NCI-H2196 (cell line): ENCODE data around the gene ETV6.
A peak's percentile ranks its signal among the peaks of the same experiment; 100 is the strongest.

Source experiments
- DNase-seq: peaks from one replicate; lab custom pipeline; 2025; ENCODE audit not compliant: unreplicated experiment; lab: John Stamatoyannopoulos, UW

Gene ETV6

GRCh38 chr12:11714626-11715025, 65.2 kb downstream of the ETV6 start:
- DNase-seq = no peak

DNA sequence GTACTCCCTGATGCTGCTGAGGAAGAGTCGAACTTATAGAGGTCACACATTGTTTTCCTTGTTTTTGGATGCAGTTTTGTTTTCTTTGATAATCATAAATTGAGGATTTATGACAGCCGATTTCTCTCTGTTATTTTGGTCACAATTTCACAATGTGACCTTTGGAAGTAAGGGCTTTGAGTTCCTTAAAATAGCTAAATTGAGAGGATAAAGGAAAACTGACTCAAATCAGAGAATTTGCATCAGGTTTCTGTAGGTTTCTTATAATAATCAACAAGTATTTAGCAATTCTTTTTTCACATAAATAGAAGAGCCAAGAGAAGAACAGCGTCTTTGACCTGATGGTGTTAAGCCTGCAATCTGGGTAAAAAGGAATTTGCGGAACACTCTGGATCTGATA, 66.1 kb downstream of the ETV6 start:
- no peak for DNase-seq

DNA sequence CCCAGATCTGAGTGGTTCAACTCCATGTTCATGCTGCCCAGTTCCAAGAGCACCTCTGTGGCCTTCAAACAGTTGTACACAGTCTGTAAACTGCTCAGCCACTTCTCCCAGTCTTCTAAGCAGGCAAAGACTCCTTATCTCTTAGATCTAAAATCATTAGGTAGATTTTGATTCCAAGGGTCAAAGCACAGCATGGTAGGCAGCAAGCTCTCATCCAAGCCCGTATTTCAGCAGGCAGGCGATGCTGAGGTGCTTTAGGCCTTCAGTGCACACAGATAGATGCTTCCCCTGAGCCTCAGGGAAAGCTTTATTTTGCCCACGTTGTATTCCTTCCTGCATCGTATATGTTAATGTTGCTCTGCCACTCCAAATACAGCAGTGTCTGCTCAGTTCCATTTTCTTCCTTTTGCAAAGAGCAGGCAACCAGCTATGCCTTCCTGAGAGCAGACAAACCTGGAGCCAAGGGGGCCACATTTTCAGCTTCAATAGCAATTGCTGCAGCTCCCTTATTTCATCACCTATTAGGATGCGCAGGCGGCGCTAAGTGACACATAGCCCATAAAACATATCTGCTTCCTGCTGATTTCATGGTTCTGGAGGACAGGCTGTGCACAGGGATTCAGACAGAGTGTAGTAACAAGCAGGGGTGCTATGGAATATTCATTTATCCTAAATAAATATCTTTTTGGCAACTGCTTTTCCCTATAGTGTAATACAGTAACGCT, 67.5 kb downstream of the ETV6 start:
- no peak for DNase-seq

GRCh38 chr12:11717519-11717961, 68.1 kb downstream of the ETV6 start:
- DNase-seq = no peak

DNA sequence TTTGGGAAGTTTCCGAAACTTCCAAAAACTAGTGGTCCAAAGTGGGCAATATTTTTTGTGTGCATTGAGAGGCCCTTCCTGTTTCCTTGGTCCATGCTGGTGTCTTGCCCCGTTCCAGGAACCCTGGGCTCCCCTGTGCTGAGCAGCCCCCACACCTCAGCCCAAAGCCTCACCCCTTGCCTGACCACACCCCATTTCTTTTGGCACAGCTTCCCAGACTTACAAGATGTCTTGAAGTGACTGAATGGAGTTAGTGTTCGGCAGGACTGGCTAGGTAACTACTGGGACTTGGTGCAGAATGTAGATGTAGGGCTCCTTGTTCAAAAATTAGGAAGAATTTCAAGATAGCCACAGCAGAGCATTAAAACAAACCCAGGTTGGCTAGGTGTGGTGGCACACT, 68.6 kb downstream of the ETV6 start:
- no peak for DNase-seq

DNA sequence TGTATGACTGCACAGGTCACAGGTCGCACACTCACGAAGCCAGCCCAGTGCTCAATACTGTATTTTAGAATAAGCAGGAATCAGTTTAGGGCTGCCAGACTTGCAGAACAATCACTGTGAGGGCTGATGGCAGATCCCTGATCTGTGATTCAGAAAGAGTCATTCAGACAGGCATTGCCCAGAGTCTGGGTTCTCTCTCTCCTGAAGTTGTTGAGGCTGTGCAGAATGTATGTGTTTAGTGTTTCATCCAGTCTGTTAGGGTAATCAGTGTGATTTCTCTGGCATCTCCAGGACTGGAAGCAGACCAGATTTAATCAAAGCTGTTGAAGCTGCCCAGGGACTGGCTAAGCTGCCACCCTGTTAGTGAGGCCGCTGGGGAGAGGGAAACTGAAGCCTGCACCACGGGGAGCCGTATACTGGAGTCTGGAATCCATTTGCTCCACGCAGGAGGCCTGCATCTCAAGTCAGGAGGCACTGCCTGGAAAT, 69.3 kb downstream of the ETV6 start:
- DNase-seq = no peak

DNA sequence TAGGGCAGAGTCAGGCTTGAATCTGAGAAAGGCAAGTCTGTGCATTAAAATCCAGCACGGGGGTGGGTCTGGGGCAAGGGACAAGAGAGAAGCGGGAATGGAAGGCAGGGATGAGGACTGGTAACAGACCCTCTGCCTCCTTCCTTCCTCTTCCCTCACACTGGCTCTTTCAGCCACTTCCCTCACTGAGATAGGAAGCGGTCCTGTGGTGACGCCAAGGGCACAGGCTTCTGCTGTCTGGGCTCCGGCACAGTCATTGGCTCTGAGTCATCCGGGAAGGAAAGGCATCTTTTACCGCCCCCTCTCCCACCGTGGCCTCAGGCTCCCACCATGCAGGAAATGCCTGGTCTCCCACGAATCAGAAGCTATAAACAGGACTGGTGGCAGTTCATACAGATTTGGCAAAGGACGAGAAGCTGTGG, 70.2 kb downstream of the ETV6 start:
- DNase-seq = no peak

GRCh38 chr12:11722071-11722470, 72.6 kb downstream of the ETV6 start:
- no peak for DNase-seq

DNA sequence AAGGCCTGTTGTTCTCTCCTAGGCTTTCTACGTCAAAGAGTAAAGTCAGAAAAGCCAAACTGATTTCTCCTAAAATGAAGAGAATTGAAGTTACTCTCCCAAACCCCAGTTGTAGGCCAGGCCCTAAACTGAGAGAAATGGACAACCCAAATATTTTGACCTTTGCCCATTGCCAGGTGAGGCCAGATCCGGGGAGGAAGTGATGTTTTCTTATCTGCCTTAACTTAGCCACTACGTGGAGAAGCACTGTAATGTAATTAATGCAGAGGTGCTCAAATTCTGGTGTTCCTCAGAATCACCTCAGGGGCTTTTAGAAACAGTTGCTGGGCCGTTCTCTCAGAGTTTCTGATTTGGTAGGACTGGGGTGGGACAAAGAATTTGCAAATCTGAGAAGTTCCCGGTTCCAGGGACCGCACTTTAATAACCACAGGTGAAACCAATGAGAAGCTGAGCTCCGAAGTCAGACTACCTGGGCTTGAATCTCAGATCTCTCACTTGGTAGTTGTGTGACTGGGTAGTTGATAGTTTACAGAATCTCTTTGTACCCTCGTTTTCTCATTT, 73.2 kb downstream of the ETV6 start:
- DNase-seq = no peak

- DNase-seq = peak; percentile 76
Observed at GRCh38 chr12:11723993-11724392, 74.5 kb downstream of the ETV6 start.

DNA sequence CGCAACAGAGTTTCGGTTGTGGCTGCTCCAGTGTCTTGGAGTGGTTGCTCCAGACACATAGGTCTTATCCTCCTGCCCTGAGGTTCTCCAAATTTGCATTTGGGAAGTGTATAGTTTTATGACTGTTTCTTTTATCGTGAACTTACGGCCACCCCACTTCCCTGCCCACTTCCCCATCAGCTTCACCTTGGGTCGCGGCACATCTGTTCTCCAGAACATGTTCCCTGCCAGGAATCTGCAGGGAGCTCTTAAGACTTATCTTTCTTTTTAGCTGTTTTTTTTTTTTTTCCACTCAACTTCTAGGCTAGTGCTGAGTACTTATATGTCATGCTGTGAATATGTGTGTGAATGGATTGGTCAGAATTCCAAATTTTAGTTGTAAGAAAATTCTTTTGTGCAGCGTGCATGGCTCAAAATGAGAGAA, 75.4 kb downstream of the ETV6 start:
- DNase-seq = no peak

- DNase-seq = no peak
Observed at GRCh38 chr12:11725686-11726085, 76.2 kb downstream of the ETV6 start.

GRCh38 chr12:11726659-11727058, 77.2 kb downstream of the ETV6 start:
- no peak for DNase-seq

GRCh38 chr12:11727133-11727664, 77.7 kb downstream of the ETV6 start:
- no peak for DNase-seq

DNA sequence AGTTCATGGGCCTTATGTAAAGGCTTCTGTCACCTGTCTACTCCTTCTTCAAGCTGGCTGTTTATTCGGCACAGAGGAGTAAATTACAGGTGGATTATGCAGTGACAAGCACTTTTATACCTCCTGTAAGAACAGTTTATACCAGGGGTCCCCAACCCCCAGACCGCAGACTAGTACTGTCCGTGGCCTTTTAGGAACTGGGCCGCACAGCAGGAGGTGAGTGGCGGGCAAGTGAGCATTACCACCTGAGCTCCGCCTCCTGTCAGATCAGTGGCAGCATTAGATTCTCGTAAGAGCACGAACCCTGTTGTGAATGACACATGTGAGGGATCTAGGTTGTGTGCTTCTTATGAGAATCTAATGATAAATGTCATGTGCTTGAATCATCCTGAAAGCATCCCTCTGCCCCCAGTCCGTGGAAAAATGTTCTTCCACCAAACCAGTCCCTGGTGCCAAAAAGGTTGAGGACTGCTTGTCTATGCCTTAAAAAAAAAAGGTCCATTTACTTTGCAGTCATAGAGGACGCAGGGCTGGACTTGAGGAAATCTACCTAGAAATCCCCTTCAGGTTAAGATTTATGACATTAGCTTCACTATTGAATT, 78.8 kb downstream of the ETV6 start:
- DNase-seq = no peak

GRCh38 chr12:11729008-11729407, 79.5 kb downstream of the ETV6 start:
- peak; percentile 63 for DNase-seq

DNA sequence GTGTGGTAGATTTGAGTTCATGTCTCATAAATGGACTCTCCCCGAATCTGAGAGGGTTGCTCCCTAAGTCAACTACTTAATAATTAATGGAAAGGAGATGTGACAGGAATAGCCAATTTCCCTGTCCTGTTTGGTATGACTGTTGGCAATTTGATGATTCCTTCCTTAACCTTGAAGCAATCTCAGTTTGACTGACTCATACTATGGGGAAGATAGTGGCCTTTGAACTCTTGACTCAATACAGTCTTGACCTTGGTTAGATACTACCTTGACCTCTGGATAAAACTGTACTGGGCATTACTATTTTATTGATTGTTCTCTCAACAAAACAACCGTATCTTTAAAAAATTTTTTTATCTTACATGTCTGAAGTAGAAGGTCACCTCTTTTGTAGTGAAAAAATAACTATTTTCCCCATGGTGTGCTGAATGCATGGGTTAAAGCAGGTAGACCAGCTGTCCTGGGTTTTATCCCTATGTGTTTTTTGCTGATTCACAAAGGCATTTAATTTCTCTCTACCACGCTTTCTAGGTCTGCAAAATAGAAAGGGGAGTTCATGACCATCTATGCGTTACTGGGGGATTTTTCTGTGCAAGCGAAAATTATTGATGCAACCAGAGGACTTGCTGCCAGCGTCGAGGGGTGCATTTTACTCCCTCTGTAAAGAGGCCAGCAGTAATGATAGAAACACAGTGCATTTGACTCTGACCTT, 80.1 kb downstream of the ETV6 start:
- DNase-seq = no peak

- DNase-seq = peak; percentile 73
Observed at GRCh38 chr12:11730299-11731041, 81.0 kb downstream of the ETV6 start.

DNA sequence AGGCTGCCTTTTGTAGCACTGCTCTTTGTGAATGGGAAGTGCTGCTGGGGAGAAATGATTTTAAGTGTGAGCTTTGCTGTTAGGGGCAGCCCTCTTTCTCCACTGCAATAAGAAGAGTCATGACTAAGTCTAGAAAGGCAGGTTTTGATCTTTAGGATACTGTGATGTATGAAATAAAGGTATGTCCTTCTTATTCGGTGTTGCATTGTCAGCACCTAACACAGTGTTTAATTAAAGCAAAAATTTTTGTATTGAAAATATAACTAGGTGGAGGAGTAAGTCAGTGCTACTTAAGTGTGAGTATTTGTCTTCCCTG, 81.5 kb downstream of the ETV6 start:
- DNase-seq = no peak

GRCh38 chr12:11731455-11731854, 82.0 kb downstream of the ETV6 start:
- DNase-seq = no peak

DNA sequence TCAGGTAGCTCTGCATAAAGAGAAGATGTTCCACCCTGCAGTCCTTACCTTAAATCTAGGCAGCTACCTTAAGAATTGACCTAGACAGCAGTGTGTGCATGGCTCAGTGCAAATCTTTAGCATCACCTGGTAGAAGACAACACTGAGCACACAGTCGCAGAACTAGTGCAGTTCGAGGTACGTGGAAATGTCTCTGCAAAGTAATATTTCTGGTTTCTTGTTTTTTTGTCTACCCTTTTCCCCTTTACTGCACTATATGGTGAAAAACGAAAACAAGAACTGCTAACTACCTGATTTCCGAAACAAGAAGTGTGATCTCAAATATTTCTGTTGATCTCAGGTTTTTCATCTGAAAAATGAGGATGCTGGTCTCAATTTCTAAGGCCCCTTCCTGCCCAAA, 82.5 kb downstream of the ETV6 start:
- DNase-seq = no peak
